ENCODE data around the gene SUSD2.
A peak's percentile ranks its signal among the peaks of the same experiment; 100 is the strongest.
"Not testable (repeated sequence)": the region's sequence is repeated elsewhere in the genome, so short reads cannot be mapped to it uniquely, and the experiment has no call there.

Gene SUSD2

DNA sequence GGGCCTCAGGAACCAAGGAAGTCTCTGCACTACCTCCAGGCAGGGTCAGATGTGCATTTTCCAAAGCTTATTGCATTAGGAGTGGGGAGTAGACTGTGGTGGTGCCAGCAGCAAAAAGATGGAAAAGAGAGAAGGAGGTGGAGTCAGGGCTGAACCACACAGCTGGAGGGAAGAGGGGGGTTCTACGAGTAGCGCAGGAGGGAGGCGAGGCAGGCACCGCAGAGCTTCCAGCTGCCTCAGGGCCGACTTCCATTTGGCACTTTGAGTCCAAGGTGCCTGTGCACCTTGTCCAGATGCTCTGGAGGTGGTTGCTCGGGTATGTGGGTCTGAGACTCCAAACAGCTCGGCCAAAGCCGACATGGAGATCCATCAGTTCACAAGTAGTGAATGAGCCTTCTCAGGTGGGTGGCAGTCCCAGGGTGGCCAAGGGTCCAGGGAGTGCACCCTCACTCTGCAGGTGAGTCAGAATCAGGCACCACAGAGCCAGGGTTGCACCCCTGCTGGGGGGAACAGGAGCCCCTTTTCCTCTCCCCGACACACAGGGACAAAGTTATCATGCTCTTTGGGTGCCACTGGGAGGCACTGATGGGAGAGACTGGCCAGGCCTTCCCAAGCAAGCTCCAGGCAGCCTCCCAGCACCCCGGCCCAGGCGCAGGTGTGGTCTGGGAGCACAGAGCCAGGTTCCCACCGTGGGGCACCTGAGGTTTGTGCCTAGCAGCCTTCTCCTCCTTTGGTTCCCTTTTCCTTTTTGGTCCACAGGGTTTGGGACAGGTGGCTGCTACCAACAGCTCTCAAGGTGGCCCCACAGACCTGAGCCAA lies 33.4 kb downstream of the SUSD2 start:
- DNase-seq, result no peak

DNA sequence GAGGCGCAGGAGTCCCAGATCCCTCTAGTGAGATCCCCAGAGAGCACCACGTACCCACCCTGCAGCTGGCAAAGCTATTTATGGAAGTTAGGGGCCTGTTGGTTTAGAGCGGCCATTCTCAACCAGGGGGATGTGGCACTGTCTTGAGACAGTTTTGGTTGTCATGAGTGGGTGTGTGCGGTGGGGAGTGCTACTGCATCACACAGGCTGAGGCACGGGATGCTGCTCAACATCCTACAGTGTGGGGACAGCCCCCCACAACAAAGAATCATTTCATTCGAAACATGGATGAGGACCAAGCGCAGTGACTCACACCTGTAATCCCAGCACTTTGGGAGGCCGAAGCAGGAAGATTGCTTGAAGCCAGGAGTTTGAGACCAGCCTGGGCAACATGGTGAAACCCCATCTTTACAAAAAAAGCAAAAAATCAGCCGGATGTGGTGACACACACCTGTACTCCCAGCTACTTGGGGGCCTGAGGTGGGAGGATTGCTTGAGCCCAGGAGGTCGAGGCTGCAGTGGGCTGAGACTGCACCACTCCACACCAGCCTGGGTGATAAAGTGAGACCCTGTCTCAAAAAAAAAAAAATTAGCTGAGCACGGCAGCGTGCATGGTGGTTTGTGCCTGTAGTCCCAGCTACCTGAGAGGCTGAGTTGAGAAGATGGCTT lies 35.4 kb downstream of the SUSD2 start:
- DNase-seq, result no peak

DNA sequence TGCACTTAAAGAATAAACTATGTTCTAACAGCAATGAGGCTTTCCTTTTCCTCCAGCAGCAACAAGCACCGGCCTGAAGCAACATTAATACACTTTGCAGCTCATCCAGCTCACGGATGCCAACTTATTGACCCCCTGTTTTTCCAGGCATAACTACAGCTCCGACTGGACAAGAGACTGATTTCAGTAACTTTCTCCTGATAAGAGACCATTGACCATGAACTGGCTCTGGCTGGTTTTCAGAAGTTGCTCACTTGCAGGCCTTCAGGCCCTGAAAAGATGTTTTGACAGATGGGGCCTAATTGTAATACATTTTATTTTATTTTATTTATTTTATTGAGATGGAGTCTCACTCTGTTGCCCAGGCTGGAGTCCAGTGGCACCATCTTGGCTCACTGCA lies 36.1 kb downstream of the SUSD2 start:
- no peak for DNase-seq

DNA sequence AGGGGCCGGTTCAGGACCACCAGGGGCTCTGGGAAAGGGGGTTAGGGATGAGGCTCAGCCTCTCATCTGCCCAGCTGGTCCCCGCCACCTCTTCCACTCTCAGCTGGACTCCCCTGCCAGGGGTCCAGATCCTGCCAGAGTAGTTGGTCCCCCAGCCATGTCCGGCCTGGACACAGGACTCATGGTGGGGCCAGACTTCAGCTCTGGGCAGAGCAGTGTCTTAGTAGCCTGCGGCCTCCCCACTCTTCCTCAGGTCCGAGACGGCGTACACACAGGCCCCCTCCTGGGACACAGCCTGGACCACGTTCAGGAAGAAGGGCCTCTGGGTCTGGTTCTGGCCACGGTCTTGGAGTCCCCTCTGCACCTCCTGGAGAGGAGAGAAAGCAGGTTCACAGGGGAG lies 38.5 kb downstream of the SUSD2 start:
- DNase-seq, result no peak

DNA sequence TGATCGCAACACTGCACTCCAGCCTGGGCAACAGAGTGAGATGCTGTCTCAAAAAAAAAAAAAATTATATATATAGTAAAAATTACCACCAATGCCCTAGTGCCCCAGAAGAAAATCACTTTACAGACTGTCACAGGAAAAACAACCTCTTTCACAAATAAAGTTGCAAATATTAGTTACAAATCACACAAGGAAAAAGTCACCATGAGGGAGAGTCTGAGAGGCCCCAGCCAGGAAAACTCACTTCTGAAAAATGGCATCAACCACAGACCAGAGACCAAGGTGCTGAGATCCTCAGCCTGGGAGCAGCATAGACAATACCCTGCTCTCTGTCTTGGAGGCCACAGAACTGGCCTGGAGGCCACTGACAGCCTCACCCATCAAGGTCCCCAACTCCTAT lies 43.2 kb downstream of the SUSD2 start:
- DNase-seq, result no peak

DNA sequence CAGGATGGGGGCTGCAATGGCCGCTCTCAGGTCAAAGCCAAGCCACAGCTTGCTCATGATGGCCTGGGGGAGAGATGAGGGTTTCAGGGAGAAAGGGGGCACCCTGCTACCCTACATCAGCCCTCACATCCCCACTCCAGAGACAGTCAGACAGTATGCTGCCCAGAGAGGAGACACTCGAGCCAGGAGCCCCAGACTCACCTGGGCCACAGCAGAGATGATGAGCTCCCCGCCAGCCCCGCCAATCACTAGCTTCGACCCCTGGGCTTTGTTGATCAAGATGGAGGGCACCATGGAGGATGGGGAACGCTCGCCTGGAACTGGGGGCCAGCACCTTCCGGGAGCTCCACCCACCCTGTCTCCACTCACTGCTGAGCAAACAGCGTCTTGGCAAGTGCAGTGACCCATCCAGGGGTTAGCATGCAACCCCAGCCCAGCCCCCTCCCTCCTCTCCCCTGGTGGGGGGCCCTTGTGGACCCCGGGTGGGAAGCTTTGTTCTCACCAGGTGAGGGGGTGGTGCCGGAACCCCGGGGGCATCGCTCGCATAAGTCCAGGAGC lies 43.8 kb downstream of the SUSD2 start:
- DNase-seq, result no peak

DNA sequence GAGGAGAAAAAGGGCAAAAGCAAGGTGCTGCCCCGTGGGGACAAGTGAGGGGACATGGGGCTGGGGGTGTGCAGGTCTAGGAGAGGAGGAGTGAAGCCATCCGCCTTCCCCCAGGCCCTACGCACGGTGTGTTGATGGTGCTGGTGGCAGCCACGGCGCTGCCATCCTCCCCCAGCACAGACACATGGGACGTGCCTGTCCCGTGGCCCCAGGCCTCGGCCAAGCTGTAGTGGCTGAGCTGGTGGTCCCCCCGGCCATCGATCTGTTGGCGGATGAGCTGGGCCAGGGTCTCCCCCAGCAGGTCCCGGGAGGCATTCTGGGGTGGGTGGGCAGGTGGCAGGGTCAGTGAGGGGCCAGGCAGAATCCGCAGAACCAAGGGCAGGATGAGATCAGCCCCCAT lies 44.7 kb downstream of the SUSD2 start:
- no peak for DNase-seq

DNA sequence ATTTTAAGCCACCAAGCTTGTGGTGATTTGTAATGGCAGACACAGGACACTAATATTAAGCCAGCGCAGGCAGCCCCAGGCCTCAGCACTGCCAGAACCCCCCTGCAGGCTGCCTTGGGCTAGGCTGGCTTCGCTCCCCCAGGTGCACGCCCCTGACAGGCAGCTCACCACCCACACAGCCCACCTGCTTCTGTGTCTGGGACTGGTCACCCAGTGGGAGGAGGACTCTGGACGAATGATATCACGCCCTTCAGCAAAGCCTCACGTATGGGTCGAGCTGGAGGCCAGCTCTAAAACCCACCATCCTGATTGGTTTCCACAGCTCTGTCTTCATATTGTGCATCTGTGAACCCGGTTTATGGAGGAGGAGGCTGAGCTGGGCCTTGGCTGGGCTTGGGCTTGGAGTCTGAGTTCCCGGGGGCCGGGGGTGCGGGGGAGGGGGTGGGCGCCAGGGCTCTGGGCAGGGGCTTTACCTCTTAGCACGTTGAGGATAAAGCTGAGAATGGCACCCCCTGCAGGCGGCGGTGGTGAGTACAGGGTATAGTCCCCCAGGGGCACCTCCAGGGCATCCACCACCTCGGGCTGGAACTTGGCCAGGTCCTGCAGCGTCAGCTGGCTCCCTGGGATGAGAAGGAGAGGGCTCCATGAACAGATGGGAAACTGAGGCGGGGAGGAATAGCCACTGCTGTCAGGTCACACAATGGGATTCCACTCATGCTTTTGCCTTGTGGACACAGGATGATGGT lies 49.8 kb downstream of the SUSD2 start:
- DNase-seq, result peak; percentile 69

DNA sequence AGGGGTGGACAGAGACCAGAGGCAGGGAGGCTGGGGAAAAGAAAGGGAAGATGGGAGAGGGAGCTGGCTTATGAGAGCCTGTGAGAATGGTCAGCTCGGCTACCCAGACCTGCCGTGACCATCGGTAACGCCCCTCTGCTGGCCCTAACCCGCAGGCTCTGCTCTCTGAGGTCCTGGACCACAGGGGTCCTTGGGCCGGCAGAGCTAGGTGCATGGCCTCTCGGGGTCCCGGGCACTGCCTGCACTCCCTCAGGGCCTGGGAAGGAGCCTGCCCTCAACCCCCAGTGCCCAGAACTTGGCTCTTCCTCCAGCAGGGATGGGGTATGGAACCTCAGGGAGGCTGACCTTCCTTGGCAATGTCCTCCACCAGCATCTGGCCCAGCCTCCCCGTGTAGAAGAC lies 50.4 kb downstream of the SUSD2 start:
- DNase-seq, result no peak

DNA sequence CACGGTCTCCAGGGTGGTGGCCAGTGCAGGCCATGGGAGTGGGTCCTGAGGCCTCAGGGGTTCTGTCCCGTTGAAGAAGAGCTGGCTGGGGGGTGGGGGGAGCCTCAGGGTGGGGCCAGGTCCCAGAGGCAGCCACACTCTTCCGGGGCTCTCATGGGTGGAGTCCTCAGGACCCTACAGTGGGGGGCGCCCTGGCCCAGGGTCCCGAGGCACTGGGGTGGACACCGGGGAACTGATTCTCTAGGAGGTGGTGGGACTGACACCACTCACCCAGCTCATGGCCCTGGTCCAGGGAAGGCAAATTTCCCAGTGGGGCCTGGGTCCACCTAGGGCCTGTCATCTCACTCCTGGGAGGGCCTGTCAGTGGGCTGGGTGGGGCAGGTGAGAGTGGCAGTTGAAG lies 50.8 kb downstream of the SUSD2 start:
- no peak for DNase-seq

DNA sequence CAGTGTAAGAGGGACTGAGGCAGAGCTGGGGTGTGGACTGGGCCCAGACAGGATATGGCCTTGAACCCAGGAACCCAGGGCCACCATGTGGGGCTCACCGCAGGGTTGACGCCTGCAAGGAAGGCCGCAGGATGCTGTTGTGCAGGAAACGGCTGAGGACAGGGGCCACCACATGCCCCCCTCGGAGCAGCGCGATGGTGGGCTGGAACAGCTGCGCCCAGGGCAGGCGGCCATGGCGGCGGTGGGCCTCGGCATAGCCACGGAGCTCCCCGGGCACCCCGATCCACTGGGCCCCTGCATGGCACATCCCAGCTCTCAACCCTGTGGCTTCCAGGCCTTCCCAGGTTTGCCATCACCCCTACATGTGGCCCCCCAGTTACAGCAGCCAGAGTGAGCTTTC lies 51.4 kb downstream of the SUSD2 start:
- DNase-seq, result no peak

DNA sequence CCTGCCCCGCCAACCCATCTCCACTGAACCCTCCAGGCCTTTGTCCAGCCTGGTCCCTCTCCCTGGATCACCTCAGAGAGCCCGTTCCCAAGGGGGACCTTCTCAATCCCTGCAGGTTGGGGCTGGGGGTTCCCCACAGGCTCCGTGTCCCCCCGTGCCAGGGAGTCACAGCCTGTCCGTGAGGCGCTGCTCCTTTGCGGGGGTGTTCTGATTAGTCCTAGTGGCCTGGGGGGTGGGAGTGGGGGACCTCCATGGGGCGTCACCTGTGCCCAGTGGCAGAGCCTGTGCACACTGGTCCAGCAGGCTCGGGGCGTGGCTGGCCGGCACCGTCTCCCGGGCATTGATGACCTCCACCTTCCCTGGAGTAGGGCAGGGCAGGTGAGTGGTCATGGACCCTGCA lies 51.9 kb downstream of the SUSD2 start:
- DNase-seq, result no peak

DNA sequence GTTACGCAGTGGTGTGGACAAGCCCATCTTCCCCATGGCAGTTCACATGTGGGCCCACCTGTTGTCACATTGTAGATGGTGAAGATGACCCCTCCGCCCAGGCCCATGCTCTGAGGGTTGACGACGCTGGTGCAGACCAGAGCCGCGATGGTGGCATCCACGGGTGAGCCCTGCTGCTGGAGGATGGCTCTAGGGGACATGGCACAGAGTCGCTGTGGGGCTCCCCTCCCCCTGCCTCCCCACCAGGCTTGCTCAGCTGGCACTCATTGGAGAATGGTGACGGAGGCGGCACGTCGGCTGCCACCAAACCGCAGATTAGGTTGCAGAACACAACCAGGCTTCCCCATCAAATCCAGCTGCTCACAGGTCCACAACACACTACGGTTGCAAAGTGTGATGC lies 52.5 kb downstream of the SUSD2 start:
- DNase-seq, result no peak

DNA sequence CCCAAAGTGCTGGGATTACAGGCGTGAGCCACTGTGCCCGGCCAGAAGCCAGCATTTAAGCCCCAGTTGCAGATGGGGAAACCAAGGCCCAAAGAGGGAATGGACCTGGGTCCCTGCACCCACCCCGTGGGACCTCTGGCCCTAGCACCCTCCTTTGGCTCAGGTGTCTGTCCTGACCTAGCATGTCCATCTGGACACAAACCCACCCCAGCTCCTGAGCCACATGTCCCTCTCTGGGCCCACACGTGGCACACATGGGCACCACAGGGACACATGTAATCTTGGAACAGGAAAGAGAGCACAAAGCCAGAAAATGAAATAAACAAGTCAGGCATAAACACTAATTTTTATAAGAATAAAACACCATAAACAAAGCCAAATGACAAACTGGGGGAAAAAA lies 54.0 kb downstream of the SUSD2 start:
- no peak for DNase-seq

DNA sequence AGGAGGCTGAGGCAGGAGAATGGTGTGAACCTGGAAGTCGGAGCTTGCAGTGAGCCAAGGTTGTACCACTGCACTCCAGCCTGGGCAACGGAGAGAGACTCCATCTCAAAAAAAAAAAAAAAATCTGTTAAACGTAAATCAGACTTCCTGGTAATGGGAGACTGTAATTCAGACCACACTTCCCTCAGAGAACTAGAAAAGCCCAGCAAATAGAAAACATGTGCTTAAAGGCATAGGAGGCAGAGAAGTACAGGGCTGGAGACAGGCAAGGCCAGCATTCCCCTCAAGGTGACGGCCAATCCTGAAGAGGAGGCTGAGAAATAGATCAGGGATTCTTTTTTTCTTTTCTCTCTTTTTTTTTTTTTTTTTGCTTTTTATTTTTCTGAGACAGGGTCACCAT lies 55.4 kb downstream of the SUSD2 start:
- DNase-seq, result no peak

DNA sequence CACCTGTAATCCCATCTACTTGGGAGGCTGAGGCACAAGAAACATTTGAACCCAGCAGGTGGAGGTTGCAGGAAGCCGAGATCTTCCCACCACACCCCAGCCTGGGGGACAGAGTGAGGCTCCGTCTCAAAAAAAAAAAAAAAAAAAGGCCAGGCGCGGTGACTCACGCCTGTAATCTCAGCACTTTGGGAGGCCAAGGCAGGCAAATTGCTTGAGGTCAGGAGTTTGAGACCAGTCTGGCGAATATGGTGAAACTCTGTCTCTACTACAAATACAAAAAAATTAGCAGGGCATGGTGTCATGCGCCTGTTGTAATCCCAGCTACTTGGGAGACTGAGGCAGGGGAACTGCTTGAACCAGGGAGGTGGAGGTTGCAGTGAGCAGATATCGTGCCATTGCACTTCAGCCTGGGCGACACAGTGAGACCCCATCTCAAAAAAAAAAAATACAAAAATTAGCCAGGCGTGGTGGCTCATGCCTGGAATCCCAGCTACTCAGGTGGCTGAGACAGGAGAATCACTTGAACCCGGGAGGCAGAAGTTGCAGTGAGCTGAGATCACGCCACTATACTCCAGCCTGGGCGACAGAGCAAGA lies 56.9 kb downstream of the SUSD2 start:
- not testable (repeated sequence) for DNase-seq

Data from hematopoietic multipotent progenitor cell treated with erythropoietin and hydrocortisone succinate and interleukin-3 and kit ligand, for 6 days (in vitro differentiated cells).